A673 (cell line): Measurements from ENCODE around the gene UQCC2. TPM values are rescaled to one million over a fixed set of nuclear protein-coding genes. Genes with fewer than 3 reads are reported as not detected.
A peak's percentile ranks its signal among the peaks of the same experiment; 100 is the strongest.

ENCODE experiments used
- BruUV-seq: library from RNA; stranded (reverse); fragments of 400-500 nt; replicated peaks from 2 replicates; lab custom pipeline; 2021; lab: Mats Ljungman, UMichigan
- CTCF ChIA-PET: fragments of 300-600 bp; sonication (Branson Sonifier 250); formaldehyde crosslinking; loops from one replicate; lab custom pipeline; 2022; ENCODE audit warnings: antibody characterized with exemption; lab: Charles Lee
- POLR2A ChIA-PET: fragments of 300-600 bp; sonication (Branson Sonifier 250); formaldehyde crosslinking; loops from one replicate; lab custom pipeline; 2022; ENCODE audit warnings: antibody characterized with exemption; ENCODE audit not compliant: low non-redundant PET; lab: Charles Lee
- DNase-seq: peaks from one replicate; pipeline ENCODE4 v3.0.0-alpha.2; 2015; ENCODE audit warnings: low spot score
- H3K27ac ChIP-seq: fragments of 200-600 bp; sonication (generic); 2 replicates; pipeline ENCODE4 v1.5.1; 2016; ENCODE audit warnings: mixed run types, low read depth, mild to moderate bottlenecking, mixed read lengths, antibody characterized with exemption, low read length; ENCODE audit not compliant: poor library complexity, severe bottlenecking
- H3K27me3 ChIP-seq: fragments of 200-600 bp; sonication (generic); replicated peaks from 2 replicates; pipeline ENCODE4 v1.6.1; 2017; ENCODE audit warnings: mixed run types, low read depth, mild to moderate bottlenecking, mixed read lengths, antibody characterized with exemption, low read length; ENCODE audit not compliant: insufficient read depth, poor library complexity
- H3K36me3 ChIP-seq: fragments of 200-600 bp; sonication (generic); 2 replicates; pipeline ENCODE4 v1.6.1; 2016; ENCODE audit warnings: mixed run types, mild to moderate bottlenecking, mixed read lengths, antibody characterized with exemption, low read length; ENCODE audit not compliant: insufficient read depth, poor library complexity, severe bottlenecking
- H3K4me1 ChIP-seq: fragments of 200-600 bp; sonication (generic); 2 replicates; pipeline ENCODE4 v1.6.1; 2017; ENCODE audit warnings: mixed run types, mild to moderate bottlenecking, mixed read lengths, antibody characterized with exemption, low read length; ENCODE audit not compliant: insufficient read depth, poor library complexity, severe bottlenecking
- H3K4me3 ChIP-seq: fragments of 200-600 bp; sonication (generic); 2 replicates; pipeline ENCODE4 v1.5.1; 2016; ENCODE audit warnings: low read depth, mixed run types, mild to moderate bottlenecking, mixed read lengths, low read length; ENCODE audit not compliant: poor library complexity, severe bottlenecking
- H3K9me3 ChIP-seq: fragments of 200-600 bp; sonication (generic); 2 replicates; pipeline ENCODE4 v1.6.1; 2016; ENCODE audit warnings: mixed run types, low read depth, mild to moderate bottlenecking, mixed read lengths, antibody characterized with exemption, low read length; ENCODE audit not compliant: poor library complexity, severe bottlenecking
- EZH2 ChIP-seq: fragments of 200-600 bp; sonication (generic); IDR thresholded peaks from 2 replicates; pipeline ENCODE4 v1.6.1; 2017; ENCODE audit warnings: borderline replicate concordance, low read depth, mild to moderate bottlenecking, mixed read lengths, antibody characterized with exemption, low read length; ENCODE audit not compliant: poor library complexity, severe bottlenecking
- intact Hi-C: fragments of 100-400 bp; cut with micrococcal nuclease; formaldehyde crosslinking; loops from one replicate; pipeline ENCODE4 v1.10.0; 2022; ENCODE audit not compliant: unreplicated experiment
- total RNA-seq: library from RNA; stranded (reverse); gene quantifications from 2 replicates; pipeline ENCODE4 v1.2.3, GENCODE V29; 2021
- TF ChIP-seq, protein P1 (sequence below): fragments of 300-800, 200-600 bp; sonication (generic); conservative IDR thresholded peaks from 2 replicates; pipeline ENCODE4 v1.5.1; 2017; ENCODE audit warnings: low read depth, mild to moderate bottlenecking, antibody characterized with exemption, low read length, moderate library complexity, mixed read lengths

Gene UQCC2
- total RNA-seq, 1 experiment from 2014 or later = 124 TPM

DNA sequence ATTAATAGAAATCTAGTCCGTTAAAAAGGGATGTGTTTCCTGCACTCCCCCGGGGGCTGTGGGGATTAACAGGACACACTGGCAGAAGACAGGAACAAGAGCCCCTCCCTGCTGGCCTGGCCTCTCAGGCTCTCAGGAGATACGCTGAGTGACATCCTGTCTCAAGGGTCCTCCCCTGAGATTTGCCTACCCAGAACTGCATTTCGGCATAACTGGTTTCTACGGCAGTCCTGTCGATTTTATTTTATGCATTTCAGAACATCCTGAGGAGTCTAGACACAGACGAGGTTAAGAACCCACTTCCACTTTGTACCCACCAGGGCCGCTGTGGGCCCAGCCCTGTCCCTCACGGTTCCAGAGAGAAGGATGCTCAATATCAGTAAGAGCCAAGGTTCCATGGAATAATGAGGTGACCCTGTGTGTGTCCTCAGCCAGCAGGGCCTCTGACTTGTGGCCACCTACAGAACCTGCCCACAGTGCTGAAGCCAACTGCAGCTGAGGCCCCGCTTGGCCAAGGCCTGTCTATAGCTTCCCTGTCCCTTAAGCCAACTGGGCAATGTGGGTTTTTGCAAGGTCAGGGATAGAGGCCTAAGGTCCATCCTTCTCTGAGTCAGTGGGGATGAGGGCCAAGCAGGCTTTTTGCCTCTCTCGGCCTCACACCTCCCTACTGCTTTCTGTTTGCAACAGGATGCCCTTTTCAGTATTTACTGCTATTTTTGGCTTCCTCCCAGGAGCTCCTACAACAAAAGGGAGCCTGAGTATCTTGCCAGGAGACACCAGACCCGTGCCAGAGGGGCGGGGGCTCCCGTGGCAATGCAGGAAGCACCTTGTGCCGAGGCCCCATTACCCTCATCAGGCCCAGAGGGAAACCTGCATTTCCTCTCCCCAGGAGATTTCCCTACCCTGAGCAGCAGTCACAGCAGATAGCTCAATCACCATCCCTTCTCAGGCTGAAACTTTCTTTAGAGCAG lies 14.7 kb downstream of the UQCC2 start:
- intact Hi-C loops = loop anchor here (2.0 kb wide), 1 partner anchor 76 kb away; the partner anchor contains the start of gene ITPR3
- ChIA-PET POLR2A (no interaction called here), CTCF (interaction anchor here (0.5 to 1.0 kb wide), 2 partner anchors 14 to 467 kb away, joined by 4 to 5 read pairs; partner anchors contain the start of gene UQCC2)
- Histone ChIP-seq H3K4me3 (no peak overlapping the region), H3K4me1 (peaks cover 64% of the 10 kb centered on the region), H3K27me3 (no peaks in the 10 kb centered on the region), H3K36me3 (peaks cover 53% of the 10 kb centered on the region), H3K9me3 (no peaks in the 10 kb centered on the region), H3K27ac (peak overlapping the region; percentile 89)
- TF ChIP-seq, protein P1, sequence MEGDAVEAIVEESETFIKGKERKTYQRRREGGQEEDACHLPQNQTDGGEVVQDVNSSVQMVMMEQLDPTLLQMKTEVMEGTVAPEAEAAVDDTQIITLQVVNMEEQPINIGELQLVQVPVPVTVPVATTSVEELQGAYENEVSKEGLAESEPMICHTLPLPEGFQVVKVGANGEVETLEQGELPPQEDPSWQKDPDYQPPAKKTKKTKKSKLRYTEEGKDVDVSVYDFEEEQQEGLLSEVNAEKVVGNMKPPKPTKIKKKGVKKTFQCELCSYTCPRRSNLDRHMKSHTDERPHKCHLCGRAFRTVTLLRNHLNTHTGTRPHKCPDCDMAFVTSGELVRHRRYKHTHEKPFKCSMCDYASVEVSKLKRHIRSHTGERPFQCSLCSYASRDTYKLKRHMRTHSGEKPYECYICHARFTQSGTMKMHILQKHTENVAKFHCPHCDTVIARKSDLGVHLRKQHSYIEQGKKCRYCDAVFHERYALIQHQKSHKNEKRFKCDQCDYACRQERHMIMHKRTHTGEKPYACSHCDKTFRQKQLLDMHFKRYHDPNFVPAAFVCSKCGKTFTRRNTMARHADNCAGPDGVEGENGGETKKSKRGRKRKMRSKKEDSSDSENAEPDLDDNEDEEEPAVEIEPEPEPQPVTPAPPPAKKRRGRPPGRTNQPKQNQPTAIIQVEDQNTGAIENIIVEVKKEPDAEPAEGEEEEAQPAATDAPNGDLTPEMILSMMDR = no peak
- no peak for TF ChIP-seq EZH2
- BruUV-seq = no TSS peak
- DNase-seq = peak; percentile 94

DNA sequence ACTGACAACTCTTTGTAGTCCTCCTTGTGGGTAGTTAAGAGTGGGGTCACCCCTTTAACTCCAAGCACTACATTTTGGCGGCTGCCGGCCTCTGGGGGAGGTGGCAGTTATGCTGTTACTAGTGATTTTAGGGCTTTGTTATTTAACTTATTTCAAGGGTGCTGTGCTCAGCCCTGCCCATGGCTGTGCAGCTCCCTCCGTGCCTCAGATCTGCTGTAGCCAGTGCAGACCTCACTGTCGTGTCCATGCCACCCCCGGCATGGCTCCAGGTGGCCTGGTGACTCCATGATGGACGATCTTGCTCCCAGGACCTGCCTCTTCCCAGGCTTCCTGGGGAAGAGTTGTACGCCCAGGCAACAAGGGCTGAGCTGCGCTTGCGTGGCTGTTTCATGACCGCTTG lies 15.4 kb downstream of the UQCC2 start:
- Histone ChIP-seq H3K9me3 (no peaks in the 10 kb centered on the region), H3K4me3 (no peak overlapping the region), H3K27ac (peak overlapping the region; percentile 89), H3K4me1 (peaks cover 64% of the 10 kb centered on the region), H3K36me3 (peaks cover 59% of the 10 kb centered on the region), H3K27me3 (no peaks in the 10 kb centered on the region)
- DNase-seq = no peak
- intact Hi-C loops = loop anchor here (2.0 kb wide), 1 partner anchor 75 kb away; the partner anchor contains the start of gene ITPR3
- BruUV-seq = TSS peak; percentile 56
- TF ChIP-seq, protein P1 = no peak
- TF ChIP-seq EZH2 = no peak
- CTCF ChIA-PET = no interaction called here
- POLR2A ChIA-PET = no interaction called here

DNA sequence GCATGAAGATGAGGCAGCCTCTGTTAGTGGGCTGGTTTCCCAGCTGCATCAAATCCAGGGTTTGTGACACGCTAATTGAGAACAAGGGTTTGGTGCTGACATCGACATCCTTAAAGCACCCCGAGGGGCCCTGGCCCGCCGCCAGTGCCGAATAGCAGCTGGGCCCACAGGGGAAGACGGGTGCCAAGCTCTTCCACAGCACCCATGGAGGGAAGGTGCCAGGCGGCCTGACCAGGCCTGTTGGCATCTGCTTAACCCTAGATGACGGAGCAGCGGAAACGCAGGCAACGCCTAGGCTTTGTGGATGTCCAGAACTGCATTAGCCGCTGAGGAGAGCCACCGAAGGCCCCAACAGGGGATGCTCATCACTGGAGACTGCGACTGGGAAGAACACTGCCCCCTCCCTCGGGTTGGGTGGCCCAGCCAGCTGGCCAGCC lies 16.0 kb downstream of the UQCC2 start:
- no peak overlapping the region for H3K4me3 ChIP-seq
- peaks cover 64% of the 10 kb centered on the region for H3K36me3 ChIP-seq
- ChIA-PET POLR2A (no interaction called here), CTCF (no interaction called here)
- H3K27me3 ChIP-seq = no peaks in the 10 kb centered on the region
- H3K4me1 ChIP-seq = peaks cover 64% of the 10 kb centered on the region
- H3K9me3 ChIP-seq = no peaks in the 10 kb centered on the region
- BruUV-seq = no TSS peak
- intact Hi-C loops = no loop called here
- no peak for TF ChIP-seq EZH2
- TF ChIP-seq, protein P1 = no peak
- peak; percentile 85 for DNase-seq
- H3K27ac ChIP-seq = peak overlapping the region; percentile 89
